GM08714 (cell line): ENCODE measurements around the gene PLEKHN1.

ENCODE experiments used
- H3K4me3 ChIP-seq: fragments of 200-500 bp; sonication (Bioruptor generic); 2 replicates; pipeline ENCODE4 v1.5.1; 2014; ENCODE audit warnings: mild to moderate bottlenecking, low read length, inconsistent platforms
- ZNF274 ChIP-seq: IDR thresholded peaks from 2 replicates; pipeline ENCODE4 v1.6.1; 2012; ENCODE audit warnings: mild to moderate bottlenecking, low read depth, low read length

PLEKHN1 gene

GRCh38 chr1:936348-937264 is 29.7 kb upstream of the PLEKHN1 start:
- H3K4me3 ChIP-seq, result no peak overlapping the region
- TF ChIP-seq ZNF274, result no peak

GRCh38 chr1:937521-937920 is 28.8 kb upstream of the PLEKHN1 start:
- TF ChIP-seq ZNF274, result no peak

GRCh38 chr1:938088-938683 is 28.1 kb upstream of the PLEKHN1 start:
- no peak for TF ChIP-seq ZNF274
- H3K4me3 ChIP-seq, result no peak overlapping the region

More at GRCh38 chr1:937521-937920, 28.8 kb upstream of the PLEKHN1 start:
- no peak overlapping the region for H3K4me3 ChIP-seq

- TF ChIP-seq ZNF274, result no peak
- H3K4me3 ChIP-seq, result no peak overlapping the region
These were observed 27.4 kb upstream of the PLEKHN1 start for GRCh38 chr1:938711-939489.

- no peak for TF ChIP-seq ZNF274
- no peak overlapping the region; the same call in 1 of the 2 replicates for H3K4me3 ChIP-seq
These were observed 26.7 kb upstream of the PLEKHN1 start for GRCh38 chr1:939511-940106.

- no peak for TF ChIP-seq ZNF274
- H3K4me3 ChIP-seq, result no peak overlapping the region; the same call in 1 of the 2 replicates
These were observed 25.9 kb upstream of the PLEKHN1 start for GRCh38 chr1:940107-941014.

GRCh38 chr1:941015-941587 is 25.2 kb upstream of the PLEKHN1 start:
- no peak for TF ChIP-seq ZNF274
- no peak overlapping the region for H3K4me3 ChIP-seq

- TF ChIP-seq ZNF274, result no peak
These were observed 24.5 kb upstream of the PLEKHN1 start for GRCh38 chr1:941588-942383.

GRCh38 chr1:942411-942821 is 23.9 kb upstream of the PLEKHN1 start:
- no peak for TF ChIP-seq ZNF274
- no peak overlapping the region for H3K4me3 ChIP-seq

More at GRCh38 chr1:941588-942383, 24.5 kb upstream of the PLEKHN1 start:
- H3K4me3 ChIP-seq, result no peak overlapping the region

- H3K4me3 ChIP-seq, result no peak overlapping the region
- TF ChIP-seq ZNF274, result no peak
These were observed 23.3 kb upstream of the PLEKHN1 start for GRCh38 chr1:942864-943533.

GRCh38 chr1:943545-944340 is 22.5 kb upstream of the PLEKHN1 start:
- no peak overlapping the region for H3K4me3 ChIP-seq
- TF ChIP-seq ZNF274, result no peak
